Measurements from ENCODE around the gene SLIT1.

The SLIT1 gene

DNA sequence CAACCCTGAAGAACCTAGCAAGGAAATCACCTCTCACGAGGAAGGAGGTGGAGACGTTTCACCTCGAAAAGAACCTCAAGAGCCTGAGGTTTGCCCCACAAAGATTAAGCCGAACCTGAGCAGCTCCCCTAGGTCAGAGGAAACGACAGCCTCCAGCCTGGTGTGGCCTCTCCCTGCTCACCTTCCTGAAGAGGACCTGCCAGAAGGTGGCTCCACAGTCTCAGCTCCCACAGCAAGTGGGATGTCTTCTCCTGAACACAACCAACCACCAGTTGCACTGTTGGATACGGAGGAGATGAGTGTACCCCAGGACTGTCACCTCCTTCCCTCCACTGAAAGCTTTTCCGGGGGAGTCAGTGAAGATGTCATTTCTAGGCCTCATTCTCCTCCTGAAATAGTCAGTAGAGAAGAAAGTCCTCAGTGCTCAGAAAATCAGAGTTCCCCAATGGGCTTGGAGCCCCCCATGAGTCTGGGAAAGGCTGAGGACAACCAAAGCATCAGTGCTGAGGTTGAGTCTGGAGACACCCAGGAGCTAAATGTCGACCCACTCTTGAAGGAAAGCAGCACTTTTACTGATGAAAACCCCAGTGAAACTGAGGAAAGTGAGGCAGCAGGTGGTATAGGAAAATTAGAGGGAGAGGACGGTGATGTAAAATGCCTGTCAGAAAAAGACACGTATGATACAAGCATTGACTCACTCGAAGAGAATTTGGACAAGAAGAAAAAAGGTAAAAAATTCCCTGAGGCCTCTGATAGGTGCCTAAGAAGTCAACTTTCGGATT is 203.4 kb downstream of the SLIT1 start:
- no peak for DNase-seq (ENCODE audit: low read depth)
- H3K4me3 ChIP-seq (ENCODE audit: control insufficient read depth, low read depth, low read length) = no peak overlapping the region
- TF ChIP-seq, protein P1, sequence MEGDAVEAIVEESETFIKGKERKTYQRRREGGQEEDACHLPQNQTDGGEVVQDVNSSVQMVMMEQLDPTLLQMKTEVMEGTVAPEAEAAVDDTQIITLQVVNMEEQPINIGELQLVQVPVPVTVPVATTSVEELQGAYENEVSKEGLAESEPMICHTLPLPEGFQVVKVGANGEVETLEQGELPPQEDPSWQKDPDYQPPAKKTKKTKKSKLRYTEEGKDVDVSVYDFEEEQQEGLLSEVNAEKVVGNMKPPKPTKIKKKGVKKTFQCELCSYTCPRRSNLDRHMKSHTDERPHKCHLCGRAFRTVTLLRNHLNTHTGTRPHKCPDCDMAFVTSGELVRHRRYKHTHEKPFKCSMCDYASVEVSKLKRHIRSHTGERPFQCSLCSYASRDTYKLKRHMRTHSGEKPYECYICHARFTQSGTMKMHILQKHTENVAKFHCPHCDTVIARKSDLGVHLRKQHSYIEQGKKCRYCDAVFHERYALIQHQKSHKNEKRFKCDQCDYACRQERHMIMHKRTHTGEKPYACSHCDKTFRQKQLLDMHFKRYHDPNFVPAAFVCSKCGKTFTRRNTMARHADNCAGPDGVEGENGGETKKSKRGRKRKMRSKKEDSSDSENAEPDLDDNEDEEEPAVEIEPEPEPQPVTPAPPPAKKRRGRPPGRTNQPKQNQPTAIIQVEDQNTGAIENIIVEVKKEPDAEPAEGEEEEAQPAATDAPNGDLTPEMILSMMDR (IDR thresholded peaks at IDR 0.05; ENCODE audit: control insufficient read depth, insufficient read depth, low read depth, low read length, missing control alignments) = no peak

- no peak overlapping the region for H3K4me3 ChIP-seq (ENCODE audit: control insufficient read depth, low read depth, low read length)
- no peak for DNase-seq (ENCODE audit: low read depth)
- TF ChIP-seq, protein P1 (IDR thresholded peaks at IDR 0.05; ENCODE audit: control insufficient read depth, insufficient read depth, low read depth, low read length, missing control alignments) = no peak
Measured at GRCh38 chr10:96978621-96979154, 207.1 kb downstream of the SLIT1 start.

GRCh38 chr10:96975136-96975535 is 210.6 kb downstream of the SLIT1 start:
- TF ChIP-seq, protein P1 (IDR thresholded peaks at IDR 0.05; ENCODE audit: control insufficient read depth, insufficient read depth, low read depth, low read length, missing control alignments) = no peak
- DNase-seq (ENCODE audit: low read depth) = no peak
- H3K4me3 ChIP-seq (ENCODE audit: control insufficient read depth, low read depth, low read length) = no peak overlapping the region

DNA sequence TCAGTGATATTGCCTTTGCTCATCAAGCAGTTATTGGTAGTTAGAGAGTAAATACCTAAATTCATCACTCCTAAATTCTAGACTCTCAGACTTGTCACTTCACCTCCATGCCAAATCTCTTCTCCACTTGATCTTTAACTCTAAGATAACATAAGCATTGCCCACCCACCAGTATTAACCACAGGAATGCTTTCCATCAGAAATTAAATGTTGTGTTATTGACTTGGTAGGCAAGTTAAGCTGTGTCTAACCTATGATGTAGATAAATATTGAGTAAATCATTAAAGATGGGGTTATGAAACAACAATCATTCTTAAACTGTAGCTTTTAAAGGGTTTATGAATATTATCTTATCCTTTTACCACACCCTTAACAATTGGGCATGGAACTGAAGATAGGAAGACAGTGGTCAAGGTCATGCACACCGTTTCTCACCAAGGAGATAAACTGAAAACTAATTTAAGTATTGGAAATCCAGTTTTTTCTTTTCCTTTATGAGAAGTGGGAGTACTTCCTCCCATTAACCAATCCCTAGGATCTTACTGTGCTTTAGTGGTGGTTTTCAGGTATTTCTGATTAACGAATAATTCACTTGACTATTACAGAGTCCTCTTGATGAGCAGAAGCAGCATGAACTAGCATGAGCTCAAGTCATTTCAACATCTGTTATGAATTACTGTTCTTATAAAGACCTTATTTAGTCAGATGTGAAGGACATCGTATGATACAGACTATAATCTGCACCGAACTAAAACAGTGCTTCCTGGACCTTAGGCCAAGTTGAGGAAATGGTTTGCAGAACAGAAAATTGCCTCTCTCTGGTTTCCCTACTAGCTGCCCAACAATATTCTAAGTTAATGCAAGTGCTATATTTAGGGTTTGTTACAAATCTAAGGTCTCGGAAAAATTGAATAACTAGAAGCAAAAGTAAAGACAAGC is 211.7 kb downstream of the SLIT1 start:
- TF ChIP-seq, protein P1 (IDR thresholded peaks at IDR 0.05; ENCODE audit: control insufficient read depth, insufficient read depth, low read depth, low read length, missing control alignments) = no peak
- H3K4me3 ChIP-seq (ENCODE audit: control insufficient read depth, low read depth, low read length) = no peak overlapping the region
- DNase-seq (ENCODE audit: low read depth) = peak; percentile 45

DNA sequence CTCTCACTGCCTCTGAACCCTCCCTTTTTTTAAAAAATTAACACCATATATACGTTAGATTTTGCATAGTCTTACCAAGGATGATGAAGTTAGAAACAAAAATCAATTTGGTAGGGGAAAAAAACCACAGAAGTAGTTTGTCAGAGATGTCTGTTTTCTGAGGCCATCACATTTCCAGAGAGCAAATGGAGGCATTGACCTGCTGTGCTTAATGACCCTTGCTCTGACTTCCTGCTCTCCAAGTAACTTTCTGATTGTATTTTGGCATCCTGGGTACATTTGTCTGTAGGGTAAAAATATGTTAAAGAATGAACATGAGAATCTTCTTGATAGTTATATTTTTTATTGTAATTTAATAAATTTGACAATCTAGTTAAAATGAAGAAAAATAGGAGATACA is 213.5 kb downstream of the SLIT1 start:
- TF ChIP-seq, protein P1 (IDR thresholded peaks at IDR 0.05; ENCODE audit: control insufficient read depth, insufficient read depth, low read depth, low read length, missing control alignments) = no peak
- no peak for DNase-seq (ENCODE audit: low read depth)

DNA sequence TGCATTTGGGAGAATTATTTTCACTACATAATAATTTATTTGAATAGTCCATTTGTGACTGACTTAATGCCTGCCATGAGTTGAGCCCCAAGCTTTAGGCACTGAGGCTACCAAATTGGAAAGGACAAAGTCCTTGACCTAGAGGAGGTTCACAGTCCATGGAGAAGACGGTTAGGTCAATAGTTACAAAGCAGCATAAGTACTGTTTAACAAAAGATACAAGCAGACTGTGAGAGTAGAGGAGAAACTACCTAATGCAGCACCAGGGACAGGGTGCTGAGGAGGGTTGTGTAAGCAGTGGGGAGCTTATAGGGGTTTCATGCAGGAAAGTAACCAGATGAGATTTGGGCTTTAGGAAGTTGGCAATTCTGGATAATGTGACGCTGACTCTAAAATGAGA is 214.4 kb downstream of the SLIT1 start:
- DNase-seq (ENCODE audit: low read depth) = no peak
- TF ChIP-seq, protein P1 (IDR thresholded peaks at IDR 0.05; ENCODE audit: control insufficient read depth, insufficient read depth, low read depth, low read length, missing control alignments) = no peak
- H3K4me3 ChIP-seq (ENCODE audit: control insufficient read depth, low read depth, low read length) = no peak overlapping the region

More for the DNA sequence above, 213.5 kb downstream of the SLIT1 start:
- no peak overlapping the region for H3K4me3 ChIP-seq (ENCODE audit: control insufficient read depth, low read depth, low read length)
